SHP77 treated with DMSO at 0.1 percent for 48 hours (cell line): ENCODE results near the gene CACNA2D1.
"Not testable (repeated sequence)": the region's sequence is repeated elsewhere in the genome, so short reads cannot be mapped to it uniquely, and the experiment has no call there.

Source experiments
- DNase-seq: peaks from one replicate; lab custom pipeline; 2025; lab: John Stamatoyannopoulos, UW

Gene CACNA2D1

GRCh38 chr7:82393076-82393839, 50.3 kb downstream of the CACNA2D1 start:
- no peak for DNase-seq

- no peak for DNase-seq
These were observed 52.6 kb downstream of the CACNA2D1 start for GRCh38 chr7:82390936-82391335.

GRCh38 chr7:82389876-82390275, 53.7 kb downstream of the CACNA2D1 start:
- no peak for DNase-seq

GRCh38 chr7:82388138-82388537, 55.4 kb downstream of the CACNA2D1 start:
- no peak for DNase-seq

GRCh38 chr7:82386571-82386970, 57.0 kb downstream of the CACNA2D1 start:
- DNase-seq = not testable (repeated sequence)

- no peak for DNase-seq
These were observed 58.8 kb downstream of the CACNA2D1 start for GRCh38 chr7:82384779-82385178.

- DNase-seq = no peak
These were observed 59.5 kb downstream of the CACNA2D1 start for GRCh38 chr7:82384051-82384464.

GRCh38 chr7:82382276-82382675, 61.3 kb downstream of the CACNA2D1 start:
- DNase-seq = no peak

- DNase-seq = no peak
These were observed 66.8 kb downstream of the CACNA2D1 start for GRCh38 chr7:82376739-82377138.

- no peak for DNase-seq
These were observed 67.9 kb downstream of the CACNA2D1 start for GRCh38 chr7:82375713-82376112.

- DNase-seq = no peak
These were observed 68.4 kb downstream of the CACNA2D1 start for GRCh38 chr7:82375129-82375528.

GRCh38 chr7:82373926-82374635, 69.5 kb downstream of the CACNA2D1 start:
- DNase-seq = no peak

GRCh38 chr7:82364671-82365070, 78.9 kb downstream of the CACNA2D1 start:
- no peak for DNase-seq

GRCh38 chr7:82364048-82364447, 79.5 kb downstream of the CACNA2D1 start:
- DNase-seq = no peak

- no peak for DNase-seq
These were observed 81.4 kb downstream of the CACNA2D1 start for GRCh38 chr7:82362129-82362706.

- no peak for DNase-seq
These were observed 82.8 kb downstream of the CACNA2D1 start for GRCh38 chr7:82360591-82361368.

- DNase-seq = no peak
These were observed 84.2 kb downstream of the CACNA2D1 start for GRCh38 chr7:82359426-82359825.

- DNase-seq = no peak
These were observed 84.7 kb downstream of the CACNA2D1 start for GRCh38 chr7:82358923-82359322.

GRCh38 chr7:82358009-82358578, 85.5 kb downstream of the CACNA2D1 start:
- no peak for DNase-seq

- no peak for DNase-seq
These were observed 95.3 kb downstream of the CACNA2D1 start for GRCh38 chr7:82348251-82348650.

GRCh38 chr7:82347808-82348207, 95.8 kb downstream of the CACNA2D1 start:
- DNase-seq = no peak

GRCh38 chr7:82345886-82346285, 97.7 kb downstream of the CACNA2D1 start:
- DNase-seq = no peak
